K562 (cell line): Measurements from ENCODE around the gene STUM. TPM values are rescaled to one million over a fixed set of nuclear protein-coding genes. Genes with fewer than 3 reads are reported as not detected.

Experiments
- BMI1 ChIP-seq: fragments of 150-350 bp; IDR thresholded peaks from 2 replicates; pipeline ENCODE4 v1.6.1; 2014; ENCODE audit warnings: low read length
- GTF2F1 ChIP-seq: IDR thresholded peaks from 2 replicates; pipeline ENCODE4 v1.6.1; 2011; ENCODE audit warnings: low read depth, low read length, improper control_type of control experiment
- HDAC2 ChIP-seq: fragments of 450-650 bp; IDR thresholded peaks from 2 replicates; pipeline ENCODE4 v1.6.1; 2016; ENCODE audit warnings: mild to moderate bottlenecking
- PCBP2 ChIP-seq: fragments of 200-400 bp; formaldehyde crosslinking; IDR thresholded peaks from 2 replicates; pipeline ENCODE4 v1.6.1; 2018; ENCODE audit warnings: low read length, low read depth, mild to moderate bottlenecking, moderate library complexity; ENCODE audit not compliant: poor library complexity, severe bottlenecking
- RCOR1 ChIP-seq, 2 experiments: IDR thresholded peaks; 2 replicates each; pipeline ENCODE4 v1.6.1; 2012; ENCODE audit warnings: low read depth in 2 of 2, low read length in 2 of 2, borderline replicate concordance in 1 of 2, improper control_type of control experiment in 1 of 2
- SNAPC5 ChIP-seq: fragments of 250-450 bp; sonication (Bioruptor Pico); IDR thresholded peaks from 2 replicates; pipeline ENCODE4 v1.8.0; 2021; ENCODE audit warnings: moderate library complexity, mild to moderate bottlenecking, inconsistent platforms
- TBP ChIP-seq: optimal IDR thresholded peaks from 2 replicates; pipeline ENCODE3; 2011; ENCODE audit warnings: low read depth, low read length, improper control_type of control experiment
- ZNF133 ChIP-seq: fragments of 250-450 bp; sonication (Bioruptor Pico); IDR thresholded peaks from 2 replicates; pipeline ENCODE4 v1.4.0; 2020; ENCODE audit warnings: mild to moderate bottlenecking
- polyA plus RNA-seq, 8 experiments: library from polyadenylated mRNA; depleted of rRNA in 4 of 8; stranded (reverse) in 5 of 8; unstranded in 3 of 8; fragments of >200 nt; fragmentation: Nextera tagmentation in 2 of 8; fragmentation: Illumina TruSeq in 1 of 8; extraction: Ambion mirVana in 2 of 8; extraction: Trizol in 1 of 8; gene quantifications; 2 replicates each; pipeline versions ENCODE4 v1.2.1 to v1.2.3, GENCODE V29; 2011 to 2014; ENCODE audit warnings: inconsistent platforms in 1 of 8, missing spikeins in 1 of 8
- total RNA-seq, 7 experiments: library from RNA; depleted of rRNA in 6 of 7; stranded (reverse); fragments of >200 nt in 6 of 7; fragmentation: Illumina TruSeq in 2 of 7; extraction: Trizol in 2 of 7; gene quantifications; 2 replicates each; pipeline versions ENCODE4 v1.2.1 to v1.2.3, GENCODE V29; 2011 to 2021; ENCODE audit warnings: low replicate concordance in 1 of 7
- TF ChIP-seq, protein P1 (sequence below), 2 experiments: fragments of 450-650 bp; IDR thresholded peaks; 2 replicates each; pipeline ENCODE4 v1.6.1; 2016; ENCODE audit warnings: mild to moderate bottlenecking in 2 of 2, borderline replicate concordance in 1 of 2, low read depth in 1 of 2, moderate library complexity in 1 of 2
- TF ChIP-seq, protein P2 (sequence below): fragments of 250-450 bp; sonication (Bioruptor Pico); IDR thresholded peaks from 2 replicates; pipeline ENCODE4 v1.5.0; 2021

STUM gene
- total and polyA plus RNA-seq, 9 of the 15 experiments (the other 6 are each of a cell fraction or from before 2014, with no cell fraction given), result not detected

DNA sequence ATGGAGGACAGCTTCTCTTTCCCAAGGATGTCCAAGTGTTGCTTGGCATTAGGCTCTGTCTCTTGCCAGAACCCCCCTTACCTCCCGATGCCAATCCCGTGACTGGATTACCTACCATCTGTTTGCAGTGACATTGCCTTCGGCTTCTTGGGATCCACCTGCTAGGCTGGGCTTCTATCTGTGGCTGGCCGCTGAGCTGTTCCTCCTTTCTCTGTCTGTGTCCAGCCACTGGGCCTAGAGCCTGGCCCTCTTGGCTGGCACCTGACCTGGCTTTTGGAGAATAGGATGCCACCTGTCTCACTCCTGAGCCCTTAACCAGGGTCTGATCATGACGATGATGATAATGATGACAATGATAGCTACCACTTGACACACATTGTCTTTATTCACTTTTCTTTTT lies 41.6 kb upstream of the STUM start (continued):
- TF ChIP-seq, protein P1, sequence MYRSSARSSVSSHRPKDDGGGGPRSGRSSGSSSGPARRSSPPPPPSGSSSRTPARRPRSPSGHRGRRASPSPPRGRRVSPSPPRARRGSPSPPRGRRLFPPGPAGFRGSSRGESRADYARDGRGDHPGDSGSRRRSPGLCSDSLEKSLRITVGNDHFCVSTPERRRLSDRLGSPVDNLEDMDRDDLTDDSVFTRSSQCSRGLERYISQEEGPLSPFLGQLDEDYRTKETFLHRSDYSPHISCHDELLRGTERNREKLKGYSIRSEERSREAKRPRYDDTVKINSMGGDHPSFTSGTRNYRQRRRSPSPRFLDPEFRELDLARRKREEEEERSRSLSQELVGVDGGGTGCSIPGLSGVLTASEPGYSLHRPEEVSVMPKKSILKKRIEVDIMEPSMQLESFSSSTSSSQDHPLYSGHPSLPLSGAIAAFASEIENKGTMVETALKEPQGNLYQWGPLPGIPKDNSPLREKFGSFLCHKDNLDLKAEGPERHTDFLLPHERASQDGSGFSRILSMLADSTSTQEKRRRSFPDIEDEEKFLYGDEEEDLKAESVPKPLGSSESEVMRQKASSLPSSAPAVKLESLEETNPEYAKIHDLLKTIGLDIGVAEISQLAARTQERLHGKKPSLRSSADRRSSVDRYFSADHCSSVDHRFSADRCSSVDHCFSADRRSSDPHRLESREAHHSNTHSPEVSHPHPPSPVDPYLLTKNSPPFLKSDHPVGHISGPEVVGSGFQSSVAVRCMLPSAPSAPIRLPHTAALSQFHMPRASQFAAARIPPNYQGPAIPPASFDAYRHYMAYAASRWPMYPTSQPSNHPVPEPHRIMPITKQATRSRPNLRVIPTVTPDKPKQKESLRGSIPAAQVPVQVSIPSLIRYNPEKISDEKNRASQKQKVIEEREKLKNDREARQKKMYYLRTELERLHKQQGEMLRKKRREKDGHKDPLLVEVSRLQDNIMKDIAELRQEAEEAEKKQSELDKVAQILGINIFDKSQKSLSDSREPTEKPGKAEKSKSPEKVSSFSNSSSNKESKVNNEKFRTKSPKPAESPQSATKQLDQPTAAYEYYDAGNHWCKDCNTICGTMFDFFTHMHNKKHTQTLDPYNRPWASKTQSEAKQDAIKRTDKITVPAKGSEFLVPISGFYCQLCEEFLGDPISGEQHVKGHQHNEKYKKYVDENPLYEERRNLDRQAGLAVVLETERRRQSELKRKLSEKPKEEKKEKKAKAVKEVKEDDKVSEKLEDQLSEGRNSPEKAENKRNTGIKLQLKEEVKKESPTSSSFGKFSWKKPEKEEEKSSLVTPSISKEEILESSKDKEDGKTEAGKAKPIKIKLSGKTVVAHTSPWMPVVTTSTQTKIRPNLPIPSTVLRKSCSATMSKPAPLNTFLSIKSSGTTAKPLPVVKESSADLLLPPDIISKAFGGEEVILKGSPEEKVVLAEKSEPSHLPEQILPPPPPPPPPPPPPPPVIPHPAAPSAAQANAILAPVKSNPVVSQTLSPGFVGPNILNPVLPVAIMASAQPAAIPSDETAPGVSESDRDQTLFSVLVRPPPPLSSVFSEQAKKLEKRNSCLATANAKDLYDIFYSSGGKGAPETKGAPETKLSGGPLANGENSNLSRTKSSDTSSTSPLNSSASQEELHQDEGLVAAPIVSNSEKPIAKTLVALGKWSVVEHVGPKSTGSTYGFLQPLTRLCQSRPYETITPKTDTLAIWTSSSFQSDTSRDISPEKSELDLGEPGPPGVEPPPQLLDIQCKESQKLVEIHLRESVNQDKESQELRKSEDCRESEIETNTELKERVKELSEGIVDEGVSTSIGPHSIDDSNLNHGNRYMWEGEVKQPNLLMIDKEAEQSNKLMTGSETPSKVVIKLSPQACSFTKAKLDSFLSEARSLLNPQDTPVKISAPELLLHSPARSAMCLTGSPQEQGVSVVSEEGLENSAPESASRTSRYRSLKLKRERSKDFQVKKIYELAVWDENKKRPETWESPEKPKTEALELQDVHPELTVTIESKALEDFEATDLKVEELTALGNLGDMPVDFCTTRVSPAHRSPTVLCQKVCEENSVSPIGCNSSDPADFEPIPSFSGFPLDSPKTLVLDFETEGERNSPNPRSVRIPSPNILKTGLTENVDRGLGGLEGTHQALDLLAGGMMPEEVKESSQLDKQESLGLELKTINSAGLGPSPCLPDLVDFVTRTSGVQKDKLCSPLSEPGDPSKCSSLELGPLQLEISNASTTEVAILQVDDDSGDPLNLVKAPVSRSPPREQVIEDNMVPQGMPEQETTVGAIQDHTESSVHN (IDR thresholded peaks at IDR 0.05; ENCODE audit: borderline replicate concordance in 1 of 2, low read depth in 1 of 2), result no peak
- TF ChIP-seq PCBP2, result no peak
- TF ChIP-seq HDAC2, result no peak
- no peak for TF ChIP-seq BMI1
- TF ChIP-seq RCOR1 (IDR thresholded peaks at IDR 0.05; ENCODE audit: borderline replicate concordance in 1 of 2, low read depth in 2 of 2, low read length in 2 of 2), result no peak
- TF ChIP-seq ZNF133 (CRISPR knock-in tag), result no peak
- no peak for TF ChIP-seq TBP
- no peak for TF ChIP-seq GTF2F1
- TF ChIP-seq SNAPC5 (CRISPR knock-in tag), result no peak
- TF ChIP-seq, protein P2, sequence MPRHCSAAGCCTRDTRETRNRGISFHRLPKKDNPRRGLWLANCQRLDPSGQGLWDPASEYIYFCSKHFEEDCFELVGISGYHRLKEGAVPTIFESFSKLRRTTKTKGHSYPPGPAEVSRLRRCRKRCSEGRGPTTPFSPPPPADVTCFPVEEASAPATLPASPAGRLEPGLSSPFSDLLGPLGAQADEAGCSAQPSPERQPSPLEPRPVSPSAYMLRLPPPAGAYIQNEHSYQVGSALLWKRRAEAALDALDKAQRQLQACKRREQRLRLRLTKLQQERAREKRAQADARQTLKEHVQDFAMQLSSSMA (CRISPR knock-in tag), result no peak
